PFSK-1 (cell line): ENCODE results near the gene CASS4.

Source experiments
- POLR2AphosphoS5 ChIP-seq: IDR thresholded peaks from 2 replicates; pipeline ENCODE4 v1.6.1; 2012; ENCODE audit warnings: low read depth, mild to moderate bottlenecking, control low read depth, low read length, moderate library complexity
- REST ChIP-seq, 2 experiments: IDR thresholded peaks; 2 replicates each; pipeline versions ENCODE4 v1.6.1 to v1.8.0; 2011 to 2012; ENCODE audit warnings: low read depth in 2 of 2, low read length in 2 of 2, control low read depth in 1 of 2, inconsistent platforms in 1 of 2, mild to moderate bottlenecking in 1 of 2, moderate library complexity in 1 of 2; ENCODE audit not compliant: insufficient read depth in 1 of 2
- TAF1 ChIP-seq: IDR thresholded peaks from 2 replicates; pipeline ENCODE4 v1.6.1; 2012; ENCODE audit warnings: low read length, control low read depth, borderline replicate concordance; ENCODE audit not compliant: insufficient read depth

DNA sequence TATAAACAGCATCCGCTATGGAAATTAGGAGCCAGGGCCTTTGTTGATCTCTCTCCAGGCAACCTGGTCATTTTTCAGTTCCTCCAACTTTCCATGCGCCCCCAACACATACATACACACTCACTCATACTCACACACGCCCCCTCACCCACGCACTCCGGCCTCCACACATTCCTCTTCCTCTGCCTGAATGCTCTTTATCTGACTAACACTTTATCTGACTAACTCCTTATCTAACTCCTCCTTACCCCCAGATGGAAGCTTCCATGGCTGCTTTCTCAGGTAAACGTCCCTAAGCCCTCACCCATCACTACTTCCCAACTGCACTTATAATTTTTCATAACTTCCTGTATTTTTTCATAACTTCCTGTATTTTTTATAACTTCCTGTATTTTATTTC, 17.4 kb downstream of the CASS4 start:
- TF ChIP-seq POLR2AphosphoS5 (no peak), REST (IDR thresholded peaks at IDR 0.05; ENCODE audit: insufficient read depth in 1 of 2, low read depth in 2 of 2, low read length in 2 of 2) (no peak), TAF1 (no peak)
